Sigmoid colon (tissue), 4 donors: ENCODE measurements around the gene ZNF624.
"Not testable (repeated sequence)": the region's sequence is repeated elsewhere in the genome, so short reads cannot be mapped to it uniquely, and the experiment has no call there.

Experiments
- CTCF ChIP-seq, 4 experiments: fragments of 450-650 bp in 3 of 4; fragments of 200-600 bp in 1 of 4; IDR thresholded peaks; one replicate each; pipeline ENCODE4 v1.5.1; 2016 to 2019; ENCODE audit warnings: antibody characterized with exemption in 4 of 4, mild to moderate bottlenecking in 3 of 4, moderate library complexity in 2 of 4
- EP300 ChIP-seq, 4 donors: sonication (generic); formaldehyde crosslinking; IDR thresholded peaks; one replicate each; pipeline ENCODE4 v1.6.1; 2017; ENCODE audit warnings: antibody characterized with exemption in 4 of 4
- POLR2A ChIP-seq, 2 donors: fragments of 450-650 bp; IDR thresholded peaks; one replicate each; pipeline ENCODE4 v1.6.1; 2016; ENCODE audit warnings: antibody characterized with exemption in 2 of 2, mild to moderate bottlenecking in 2 of 2, moderate library complexity in 2 of 2
- POLR2AphosphoS5 ChIP-seq, 4 donors: sonication (generic); formaldehyde crosslinking; IDR thresholded peaks; one replicate each; pipeline ENCODE4 v1.6.1; 2017; ENCODE audit warnings: antibody characterized with exemption in 4 of 4

- not testable (repeated sequence) for TF ChIP-seq CTCF, EP300, POLR2A, POLR2AphosphoS5 (IDR thresholded peaks at IDR 0.05)
These were observed 29.9 kb upstream of the ZNF624 start for GRCh38 chr17:16683290-16684138.
